Activated CD8-positive, alpha-beta memory T cell treated with anti-CD3 and anti-CD28 coated beads for 36 hours (primary cell): ENCODE measurements around the gene MYH7B. TPM values are rescaled to one million over a fixed set of nuclear protein-coding genes. Genes with fewer than 3 reads are reported as not detected.

ENCODE experiments used
- CTCF ChIA-PET: fragments of 350-600 bp; sonication (Branson Sonifier 250); formaldehyde crosslinking; loops from one replicate; lab custom pipeline; 2021; ENCODE audit warnings: antibody characterized with exemption; lab: Charles Lee
- POLR2A ChIA-PET: fragments of 350-600 bp; sonication (Branson Sonifier 250); formaldehyde crosslinking; loops from one replicate; lab custom pipeline; 2021; ENCODE audit warnings: antibody characterized with exemption; lab: Charles Lee
- total RNA-seq, 2 experiments: library from RNA; stranded (reverse); gene quantifications; one replicate each; pipeline ENCODE4 v1.2.3, GENCODE V29; 2021

The MYH7B gene
- total RNA-seq, 2 experiments from 2014 or later = 0.17 to 0.19 TPM

DNA sequence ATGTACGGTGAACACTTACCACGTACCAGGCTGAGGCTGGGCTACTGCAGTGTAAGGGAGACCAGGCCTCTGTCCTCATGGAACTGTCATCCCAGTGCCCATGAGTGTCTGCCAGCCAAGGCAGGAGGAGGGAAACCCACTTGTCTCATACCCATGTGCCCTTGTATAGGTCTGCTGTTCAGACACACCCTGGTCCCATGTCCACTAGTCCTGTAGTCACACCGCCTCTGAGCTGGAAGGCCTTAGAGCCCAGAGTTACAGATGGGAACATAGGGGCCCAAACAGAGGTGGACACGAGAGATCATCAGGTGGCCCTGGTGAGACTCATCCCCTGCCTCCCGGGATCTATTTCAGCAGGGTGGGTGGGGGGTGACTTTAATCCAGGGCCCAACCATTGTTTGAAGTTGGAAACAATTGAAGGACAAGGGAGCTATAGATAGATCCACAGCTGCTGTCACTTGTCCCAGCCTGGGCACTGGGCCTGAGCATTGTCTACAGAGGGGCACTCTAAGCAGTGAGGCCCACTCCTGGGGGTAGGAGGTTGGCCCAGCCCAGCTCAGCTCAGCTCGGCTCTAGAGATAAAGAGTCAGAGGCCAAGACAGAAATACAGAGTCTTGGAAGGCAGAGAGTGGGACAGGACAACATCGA lies 14.6 kb downstream of the MYH7B start:
- ChIA-PET POLR2A (no interaction called here), CTCF (no interaction called here)

DNA sequence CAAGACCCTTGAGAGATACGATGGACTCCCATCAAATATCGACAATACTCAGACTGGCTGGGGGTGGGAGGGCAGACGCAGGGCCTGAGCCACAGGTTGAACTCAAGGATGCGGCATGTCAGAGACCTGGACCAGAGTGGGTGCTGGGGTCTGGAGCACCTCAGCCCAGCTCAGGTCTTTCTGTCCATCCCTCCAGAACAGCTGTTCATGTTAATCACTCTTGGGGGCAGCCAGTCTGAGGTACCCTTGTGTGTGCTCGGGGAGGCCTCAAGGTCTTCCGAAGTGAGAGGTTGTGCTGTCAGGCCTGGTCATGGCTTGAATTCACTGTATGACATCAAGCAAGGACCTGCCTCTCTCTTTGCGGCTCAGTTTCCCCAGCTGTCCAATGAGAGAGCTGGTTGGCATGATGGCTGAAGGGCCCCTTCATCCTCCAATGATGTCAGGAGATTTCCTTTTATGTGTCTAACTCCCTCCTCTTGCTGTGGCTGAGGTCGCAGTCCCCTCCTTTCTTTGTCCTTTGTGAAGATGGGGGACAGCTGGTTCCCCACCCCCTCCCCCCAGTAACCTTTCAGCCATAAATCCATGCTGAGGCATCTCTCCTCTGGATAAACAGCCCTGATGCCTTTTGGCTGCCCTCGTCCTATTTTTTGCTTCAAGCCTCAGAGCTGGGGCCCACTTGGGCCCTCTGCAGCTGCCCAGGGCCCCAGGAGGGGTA lies 15.3 kb downstream of the MYH7B start:
- ChIA-PET CTCF (interaction anchor here (0.9 kb wide), 1 partner anchor 298 kb away, joined by 3 read pairs; no protein-coding TSS in a partner anchor), POLR2A (no interaction called here)

DNA sequence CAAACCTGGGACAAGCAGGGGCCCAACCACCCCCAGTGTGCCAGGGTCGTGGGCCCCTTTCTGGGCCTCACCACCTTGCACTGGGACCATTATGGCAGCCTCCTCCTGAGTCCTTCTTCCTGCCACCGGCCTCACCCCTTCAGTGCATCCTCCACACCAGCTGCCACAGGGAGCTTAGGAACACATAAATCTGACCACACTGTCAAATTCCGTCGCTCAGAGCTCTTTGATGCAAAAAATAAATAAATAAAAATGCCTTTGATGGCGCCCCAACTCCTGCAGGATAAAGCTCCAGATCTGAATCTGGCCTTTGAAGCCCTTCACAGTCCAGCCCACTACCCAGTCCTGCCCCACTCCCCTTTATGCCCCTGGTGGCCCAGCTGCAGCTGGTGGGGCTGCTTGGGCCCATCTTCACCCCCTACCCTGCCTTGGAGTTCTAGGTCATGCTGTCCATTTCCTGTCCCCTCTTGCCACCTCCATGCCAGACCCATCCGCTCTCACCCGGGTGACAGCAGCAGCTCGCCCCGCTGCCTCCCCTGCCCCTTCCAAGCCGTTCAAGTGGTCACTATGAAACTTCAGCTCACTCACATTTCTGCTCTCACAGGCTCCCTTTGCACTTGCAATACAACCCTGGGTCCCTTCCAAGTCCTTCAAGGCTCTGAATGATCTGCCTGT lies 16.0 kb downstream of the MYH7B start:
- ChIA-PET POLR2A (no interaction called here), CTCF (interaction anchor here (0.9 kb wide), 1 partner anchor 297 kb away, joined by 3 read pairs; no protein-coding TSS in a partner anchor)

DNA sequence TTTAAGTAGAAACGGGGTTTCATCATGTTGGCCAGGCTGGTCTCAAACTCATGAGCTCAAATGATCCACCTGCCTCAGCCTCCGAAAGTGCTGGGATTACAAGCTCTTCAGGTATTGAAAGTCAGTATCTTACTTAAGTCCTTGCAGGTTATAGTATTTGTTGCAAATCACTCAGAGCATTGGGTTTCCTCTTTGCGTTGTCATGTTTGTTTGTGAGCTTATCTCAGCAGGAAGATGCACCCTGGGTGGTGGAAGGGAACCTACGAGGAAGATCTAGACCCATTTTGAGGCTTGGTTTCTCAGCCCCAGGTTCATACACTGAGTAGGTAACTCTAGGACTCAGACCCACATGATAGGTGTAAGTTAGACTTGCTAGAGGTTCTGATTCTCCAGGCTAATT lies 18.6 kb downstream of the MYH7B start:
- ChIA-PET POLR2A (no interaction called here), CTCF (interaction anchor here (0.6 to 1.1 kb wide), 3 partner anchors 100 to 122 kb away, joined by 3 read pairs; no protein-coding TSS in a partner anchor)

DNA sequence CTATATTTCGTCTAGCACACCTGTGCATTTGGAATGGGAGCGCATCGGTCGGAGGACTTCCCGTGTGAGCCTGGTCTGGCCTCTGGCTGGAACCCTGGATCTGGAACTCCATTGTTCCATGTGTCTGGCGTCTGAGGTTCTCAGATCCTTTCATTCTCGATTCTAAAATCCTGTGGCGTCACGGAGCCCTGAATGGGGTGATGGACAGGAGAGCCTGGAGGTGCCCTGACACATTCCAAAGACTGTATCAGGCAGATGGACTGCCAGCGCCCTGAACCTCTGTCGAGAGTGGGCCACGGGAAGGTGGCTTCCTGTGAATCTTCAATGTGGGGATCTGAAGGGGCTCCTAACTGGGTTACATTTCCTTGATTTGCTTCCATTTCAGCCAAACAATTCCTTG lies 20.6 kb downstream of the MYH7B start:
- CTCF ChIA-PET = no interaction called here
- POLR2A ChIA-PET = no interaction called here

DNA sequence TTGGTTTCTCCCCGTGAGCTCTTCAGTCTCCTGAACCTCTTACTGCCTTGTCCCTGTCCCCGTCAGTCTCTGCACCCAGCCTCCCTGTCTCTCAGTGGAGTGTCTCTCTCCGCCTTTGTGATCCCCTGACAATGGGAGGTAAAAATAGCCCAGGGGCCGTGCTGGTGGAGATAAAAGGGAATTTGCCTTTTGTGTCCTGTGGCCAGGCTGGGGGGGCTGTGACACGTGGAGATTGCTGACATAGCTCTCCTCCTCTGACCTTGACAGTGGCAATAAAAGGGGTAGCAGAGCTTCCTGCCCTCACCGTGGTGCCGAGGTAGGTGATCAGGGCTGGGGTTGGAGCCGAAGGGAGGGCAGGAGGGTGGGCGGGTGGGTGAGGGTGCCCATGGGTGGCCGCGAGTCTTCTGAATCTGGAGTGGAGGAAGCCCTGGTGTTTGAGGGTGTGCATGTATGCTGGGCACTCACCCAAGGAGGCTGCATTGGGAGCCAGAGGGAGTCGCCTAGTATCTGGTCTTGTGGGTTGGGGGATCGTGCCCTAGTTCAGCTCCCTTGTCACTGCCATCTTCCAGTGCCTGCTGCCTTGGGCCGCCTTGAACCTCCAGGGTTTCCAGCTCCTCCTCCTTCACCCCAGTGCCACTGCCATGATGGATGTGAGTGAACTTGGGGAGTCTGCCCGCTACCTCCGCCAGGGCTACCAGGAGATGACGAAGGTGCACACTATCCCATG lies 21.9 kb downstream of the MYH7B start:
- ChIA-PET CTCF (no interaction called here), POLR2A (no interaction called here)

DNA sequence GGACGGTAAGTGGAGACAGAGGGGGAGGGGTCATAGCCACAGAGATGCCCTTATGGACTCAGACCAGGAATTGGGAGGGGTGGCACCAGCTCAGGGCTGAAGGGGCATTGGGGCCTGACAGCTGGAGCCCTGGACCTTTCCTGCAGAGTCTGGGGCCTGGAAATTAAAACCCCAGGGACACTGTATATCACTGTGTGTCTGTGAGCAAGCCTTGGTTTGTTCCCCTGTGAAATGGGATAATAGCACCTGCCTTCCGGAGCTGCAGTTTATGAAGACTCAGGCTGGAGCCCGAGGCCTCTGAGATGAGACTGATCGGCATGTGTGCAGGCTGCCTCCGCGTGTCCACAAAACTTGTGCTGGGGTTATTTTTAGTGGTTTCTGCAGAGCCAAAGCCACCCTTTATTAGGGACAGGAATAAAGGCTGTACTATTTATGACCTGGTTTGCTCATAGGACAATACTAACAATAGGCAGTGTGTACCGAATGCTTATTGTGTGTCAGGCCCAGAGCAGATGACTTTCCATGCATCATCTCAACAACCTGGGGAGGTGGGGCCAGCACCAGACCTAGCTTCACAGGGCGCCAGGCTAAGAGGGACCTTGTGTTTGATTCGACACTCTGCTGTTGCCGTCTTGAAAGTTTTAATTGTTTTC lies 22.6 kb downstream of the MYH7B start:
- ChIA-PET CTCF (no interaction called here), POLR2A (no interaction called here)

DNA sequence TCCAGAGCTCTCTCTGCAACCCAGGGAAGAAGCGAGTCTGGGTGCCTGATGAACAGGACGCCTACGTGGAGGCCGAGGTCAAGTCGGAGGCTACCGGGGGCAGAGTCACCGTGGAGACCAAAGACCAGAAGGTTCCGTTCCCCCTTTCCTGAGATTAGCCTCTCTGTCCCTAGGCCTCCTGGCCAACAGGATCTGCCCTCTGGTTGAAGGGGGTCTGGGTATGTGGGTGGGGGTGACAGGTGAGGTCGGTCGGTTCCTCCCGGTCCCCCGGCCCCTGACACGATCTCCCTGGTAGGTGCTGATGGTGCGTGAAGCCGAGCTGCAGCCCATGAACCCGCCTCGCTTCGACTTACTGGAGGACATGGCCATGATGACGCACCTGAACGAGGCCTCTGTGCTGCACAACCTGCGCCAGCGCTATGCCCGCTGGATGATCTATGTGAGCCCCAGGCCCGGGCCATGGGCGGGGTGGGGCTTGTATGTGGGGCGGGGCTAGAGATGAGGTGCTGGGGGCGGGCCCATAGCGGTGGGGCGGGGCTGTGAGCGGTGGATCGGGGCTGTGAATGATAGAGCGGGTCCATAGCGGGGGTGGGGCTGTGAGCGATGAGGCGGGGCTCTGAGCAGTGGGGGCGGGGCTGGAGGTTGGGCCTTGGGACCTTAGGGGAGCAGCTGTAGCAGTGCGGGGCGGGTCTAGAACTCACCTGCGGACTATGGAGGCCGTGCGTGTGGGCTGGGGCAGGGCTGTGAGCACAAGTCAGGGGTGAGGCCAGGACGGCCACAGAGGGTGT lies 23.9 kb downstream of the MYH7B start:
- ChIA-PET CTCF (no interaction called here), POLR2A (no interaction called here)

DNA sequence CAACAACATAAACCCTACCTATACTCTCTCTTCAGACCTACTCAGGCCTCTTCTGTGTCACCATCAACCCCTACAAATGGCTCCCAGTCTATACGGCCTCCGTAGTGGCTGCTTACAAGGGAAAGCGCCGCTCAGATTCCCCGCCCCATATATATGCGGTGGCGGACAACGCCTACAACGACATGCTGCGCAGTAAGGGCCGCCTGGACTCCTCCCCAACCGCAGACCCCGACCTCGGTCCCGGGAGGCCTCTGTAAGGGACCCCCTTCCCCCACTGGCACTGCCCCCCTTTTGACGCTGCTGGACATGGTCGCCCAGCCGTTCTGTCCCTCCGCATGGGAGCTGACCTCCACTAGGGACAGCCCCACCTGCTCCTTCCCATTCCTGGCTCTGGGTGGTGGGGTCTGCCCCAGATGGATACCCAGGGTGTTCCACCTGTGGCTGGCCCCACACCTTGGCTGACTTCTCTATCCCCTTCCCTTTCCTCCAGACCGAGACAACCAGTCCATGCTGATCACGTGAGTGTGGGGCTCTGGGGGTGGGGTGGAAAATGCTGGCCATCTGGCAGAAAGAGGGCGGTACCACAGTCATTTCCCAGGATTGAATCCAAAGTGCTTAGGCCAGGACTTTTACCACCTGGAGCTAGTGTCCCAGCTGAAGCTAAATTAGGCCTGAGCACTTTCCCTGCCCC lies 25.0 kb downstream of the MYH7B start:
- ChIA-PET CTCF (interaction anchor here (0.7 kb wide), 1 partner anchor 25 kb away, joined by 3 read pairs; no protein-coding TSS in a partner anchor), POLR2A (no interaction called here)

DNA sequence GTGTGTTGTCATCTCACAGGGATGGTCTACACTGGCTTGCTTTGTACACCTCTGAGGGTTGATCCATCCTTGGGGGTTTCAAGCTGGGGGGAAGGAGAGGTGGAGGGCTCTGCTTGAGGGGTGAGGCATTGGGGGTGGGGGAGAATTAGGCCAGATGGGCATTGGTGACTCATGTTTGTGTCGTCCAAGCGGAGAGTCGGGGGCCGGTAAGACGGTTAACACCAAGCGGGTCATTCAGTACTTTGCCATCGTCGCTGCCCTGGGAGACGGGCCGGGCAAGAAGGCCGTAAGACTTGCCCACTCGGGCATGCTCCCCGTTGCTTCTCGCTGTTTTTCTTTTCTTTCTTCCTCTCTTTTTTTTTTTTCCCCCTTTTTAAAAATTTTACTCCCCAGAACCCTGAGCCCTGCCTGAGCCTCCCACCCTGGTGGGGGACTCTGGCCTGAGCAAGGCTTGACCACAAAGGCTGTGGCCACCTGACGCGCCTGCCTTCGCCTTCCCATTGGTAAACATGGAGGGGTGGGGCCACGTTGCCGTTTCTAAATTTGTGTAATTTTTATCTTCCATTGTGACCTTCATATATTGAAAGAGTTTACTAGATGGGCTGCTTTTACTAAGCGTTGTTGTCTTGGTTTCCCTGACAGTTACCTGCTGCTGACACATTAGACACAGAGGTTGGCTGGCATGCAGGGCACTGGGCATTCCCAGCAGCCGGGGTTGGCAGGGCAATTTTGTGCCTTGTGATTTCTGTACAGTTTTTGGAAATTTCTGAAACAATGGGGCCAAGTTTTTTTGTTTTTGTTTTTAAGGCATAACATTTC lies 26.8 kb downstream of the MYH7B start:
- CTCF ChIA-PET = interaction anchor here (0.7 kb wide), 1 partner anchor 120 kb away, joined by 4 read pairs; no protein-coding TSS in a partner anchor

DNA sequence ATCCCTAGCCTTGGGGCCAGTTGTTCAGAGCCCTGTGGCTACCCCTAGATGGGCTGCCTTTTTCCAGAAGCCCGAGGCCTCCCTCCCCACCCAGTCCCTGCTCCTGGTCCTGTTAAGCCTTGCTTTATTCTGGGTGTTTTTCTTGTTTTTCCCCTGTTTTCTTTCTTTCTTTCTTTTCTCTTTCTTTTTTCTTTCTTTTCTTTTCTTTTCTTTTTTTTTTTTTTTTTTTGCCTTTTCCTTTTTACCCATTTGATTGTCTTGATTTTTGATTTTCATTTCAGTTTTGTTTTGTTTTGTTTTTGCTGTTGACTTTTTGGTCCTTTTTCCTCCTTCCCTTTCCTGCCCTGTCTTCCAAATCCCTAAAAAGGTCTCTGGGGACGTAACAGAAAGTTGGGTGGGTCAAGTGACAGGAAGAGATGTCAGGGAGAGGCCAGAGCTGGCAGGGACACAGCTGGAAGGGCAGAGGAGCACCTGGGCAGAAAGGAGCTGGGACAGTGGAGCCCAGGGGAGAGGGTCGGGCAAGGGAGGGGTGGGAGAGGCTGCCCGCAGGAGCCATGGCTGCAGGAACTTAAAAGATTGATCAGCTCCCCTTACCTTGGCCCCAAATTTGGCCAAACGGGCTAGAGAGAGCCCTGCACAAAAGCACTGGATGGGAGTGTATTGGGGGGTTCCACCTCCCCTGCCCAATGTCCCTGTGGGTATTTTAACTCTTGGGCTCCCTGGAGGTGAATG lies 27.6 kb downstream of the MYH7B start:
- ChIA-PET POLR2A (no interaction called here), CTCF (no interaction called here)

More for the DNA sequence above, 26.8 kb downstream of the MYH7B start:
- POLR2A ChIA-PET = interaction anchor here (0.6 kb wide), 1 partner anchor 620 kb away, joined by 4 read pairs; the partner anchor contains the start of gene ITCH

DNA sequence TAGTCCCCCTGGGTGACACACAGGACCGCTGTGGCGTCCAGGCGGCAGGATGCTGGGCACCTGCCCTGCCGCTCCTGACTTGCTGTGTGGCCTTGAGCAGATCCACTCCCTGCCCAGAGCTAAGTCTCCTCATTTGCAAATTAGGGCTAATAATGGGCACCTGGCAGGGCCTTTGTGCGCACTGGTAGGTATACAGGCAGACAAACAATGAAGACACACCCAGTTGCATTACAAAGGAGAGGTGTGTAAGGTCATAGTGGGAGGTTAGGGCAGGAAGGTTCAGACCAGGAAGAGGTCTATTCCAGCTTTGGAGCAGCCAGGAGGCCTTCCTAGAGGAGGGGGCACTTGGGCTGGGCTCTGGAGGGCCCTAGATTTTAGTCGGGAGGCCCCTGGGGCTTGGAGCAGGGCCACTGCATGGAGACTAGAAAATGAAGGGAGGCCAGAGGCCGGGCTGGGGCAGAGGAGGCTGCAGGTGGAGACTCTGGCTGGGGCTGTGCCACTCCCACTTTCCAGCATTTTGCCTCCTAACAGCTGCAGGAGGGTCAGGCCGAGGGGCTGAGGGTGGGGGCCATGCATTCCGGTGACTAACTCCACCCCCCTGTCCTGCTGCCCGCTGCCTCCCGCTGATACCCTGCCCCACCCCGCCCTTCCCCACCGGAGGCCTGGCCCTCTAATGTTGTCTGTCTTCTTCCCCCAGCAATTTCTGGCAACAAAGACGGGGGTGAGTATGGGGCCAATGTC lies 28.5 kb downstream of the MYH7B start:
- ChIA-PET POLR2A (no interaction called here), CTCF (no interaction called here)

DNA sequence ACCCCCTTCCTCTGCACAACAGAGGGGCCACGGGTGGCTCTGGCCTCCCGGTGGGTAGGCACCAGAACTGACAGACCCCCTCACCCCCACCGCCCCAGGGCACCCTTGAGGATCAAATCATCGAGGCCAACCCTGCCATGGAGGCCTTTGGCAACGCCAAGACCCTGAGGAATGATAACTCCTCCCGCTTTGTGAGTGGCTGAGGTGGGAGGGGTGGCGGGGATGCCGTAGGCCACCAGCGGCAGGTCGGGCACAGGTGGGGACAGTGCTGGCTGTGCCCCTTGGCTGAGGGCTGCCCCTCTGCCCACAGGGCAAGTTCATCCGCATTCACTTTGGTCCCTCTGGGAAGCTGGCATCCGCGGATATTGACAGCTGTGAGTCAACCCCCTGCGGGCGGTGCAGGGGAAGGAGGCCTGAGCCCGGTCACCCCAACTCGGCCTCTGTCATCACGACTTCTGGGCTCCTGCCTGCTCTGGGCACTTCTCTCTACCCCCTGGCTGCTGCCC lies 29.1 kb downstream of the MYH7B start:
- ChIA-PET CTCF (no interaction called here), POLR2A (no interaction called here)

DNA sequence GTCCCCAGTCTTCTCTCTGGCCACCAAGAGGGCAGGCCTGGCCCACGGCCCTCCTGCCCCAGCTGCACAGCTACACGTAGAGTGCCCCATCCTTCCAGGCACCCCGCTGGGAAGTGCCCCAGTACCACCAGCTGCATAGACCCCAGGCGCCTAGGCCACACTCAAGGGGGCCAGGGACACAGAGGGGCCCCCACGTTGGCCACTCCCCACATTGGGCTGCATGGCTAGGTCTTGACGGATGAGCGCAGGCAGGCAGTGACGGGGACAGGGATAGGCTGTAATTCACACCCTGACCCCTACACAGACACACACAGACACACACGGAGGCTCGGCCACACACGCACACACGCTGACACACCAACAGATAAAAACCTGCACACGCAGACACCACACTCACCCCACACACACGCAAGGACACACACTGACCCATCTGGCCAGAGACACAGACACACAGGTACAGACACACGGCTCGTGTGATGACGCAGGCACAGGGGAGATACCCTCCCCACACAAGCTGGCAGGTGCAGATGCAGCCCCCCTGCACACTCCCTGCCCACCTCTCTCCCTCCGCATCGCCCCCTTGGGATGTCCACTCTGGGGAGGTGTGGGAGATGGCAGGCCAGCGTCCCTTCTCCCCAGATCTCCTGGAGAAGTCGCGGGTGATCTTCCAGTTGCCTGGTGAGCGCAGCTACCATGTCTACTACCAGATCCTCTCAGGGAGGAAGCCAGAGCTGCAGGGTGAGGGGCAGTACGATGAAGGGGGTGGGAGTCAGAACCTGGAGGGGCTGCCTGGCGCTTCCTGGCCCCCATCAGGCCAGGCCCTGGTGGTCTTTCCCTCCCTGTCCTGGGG lies 30.0 kb downstream of the MYH7B start:
- POLR2A ChIA-PET = no interaction called here

More for the DNA sequence above, 30.0 kb downstream of the MYH7B start:
- CTCF ChIA-PET = no interaction called here
